ENCODE data around the gene COMMD10. TPM values are rescaled to one million over a fixed set of nuclear protein-coding genes. Genes with fewer than 3 reads are reported as not detected.

The COMMD10 gene
- total and polyA plus RNA-seq, 2 of the 4 experiments (the other 2 are of a cell fraction), result 12.8 to 20.4 TPM

DNA sequence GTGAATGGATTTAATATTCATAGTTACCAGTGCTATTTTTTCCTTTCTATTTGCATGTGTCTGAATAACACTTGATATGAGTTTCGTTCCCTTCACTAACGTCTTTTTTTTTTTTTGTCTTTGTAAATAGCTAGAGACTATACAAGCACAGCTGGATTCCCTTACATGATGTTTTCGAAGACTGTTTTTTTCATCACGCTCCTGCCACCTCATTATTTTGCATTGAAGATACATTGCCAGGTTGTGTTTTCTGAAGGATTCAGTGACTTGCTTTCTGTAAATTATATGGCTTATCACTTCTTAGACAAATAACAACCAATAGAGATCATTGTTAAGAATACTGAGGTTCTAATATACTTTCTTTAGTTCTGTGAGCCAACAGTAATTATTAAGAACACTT, 207.5 kb downstream of the COMMD10 start:
- WGBS, 2 experiments (ENCODE audit: extremely low coverage in 2 of 2, insufficient read length in 1 of 2), result no CpG with 5 or more reads among the region's 4 CpGs
- Histone ChIP-seq H2BK120ac (ENCODE audit: low read depth, low read length) (no peak overlapping the region), H2BK20ac (ENCODE audit: low read depth, low read length) (no peak overlapping the region), H3K4me3 (ENCODE audit: insufficient read depth, low read depth, low read length) (no peak overlapping the region), H4K5ac (ENCODE audit: low read depth, low read length) (no peak overlapping the region), H4K91ac (ENCODE audit: insufficient read depth, low read depth, low read length) (no peak overlapping the region), H3K27me3 (ENCODE audit: control insufficient read depth, insufficient read depth, low read length) (no peaks in the 10 kb centered on the region), H2AK9ac (replicated peaks; ENCODE audit: low read depth, low read length, poor library complexity) (no peak overlapping the region), H4K20me1 (ENCODE audit: insufficient read depth, low read length) (no peaks in the 10 kb centered on the region), H2BK15ac (ENCODE audit: low read depth, low read length) (no peak overlapping the region), H3K79me1 (ENCODE audit: low read depth in 1 of 2, low read length in 2 of 2) (no peaks in the 10 kb centered on the region), H4K8ac (ENCODE audit: low read depth in 2 of 2, low read length in 2 of 2) (no peak overlapping the region), H3K9ac (ENCODE audit: low read depth, low read length) (no peak overlapping the region), H3K9me3 (ENCODE audit: control insufficient read depth, insufficient read depth, low read length) (no peaks in the 10 kb centered on the region), H2AFZ (replicated peaks; ENCODE audit: low read length, poor library complexity) (no peak overlapping the region), H3K4ac (ENCODE audit: low read depth, low read length) (no peak overlapping the region), H3K9me1 (ENCODE audit: insufficient read depth, low read length) (no peaks in the 10 kb centered on the region), H2BK5ac (ENCODE audit: low read depth, low read length, poor library complexity, severe bottlenecking) (no peak overlapping the region), H3K4me2 (ENCODE audit: low read depth, low read length) (no peak overlapping the region), H3K4me1 (ENCODE audit: control insufficient read depth, insufficient read depth, low read length) (no peaks in the 10 kb centered on the region; the same call in 1 of the 2 replicates), H2AK5ac (ENCODE audit: low read depth, low read length) (no peak overlapping the region), H3K56ac (ENCODE audit: extremely low read depth, insufficient read depth, low read length) (no peak overlapping the region), H3K27ac (ENCODE audit: insufficient read depth, low read length) (no peak overlapping the region), H3K23ac (ENCODE audit: low read depth, low read length) (no peak overlapping the region), H3K36me3 (ENCODE audit: control insufficient read depth, insufficient read depth, low read length) (no peaks in the 10 kb centered on the region), H3K18ac (ENCODE audit: low read depth, low read length) (no peak overlapping the region), H3K14ac (replicated peaks; ENCODE audit: low read depth, low read length) (no peak overlapping the region)
- dilution Hi-C loops (cut with HindIII; ENCODE audit: low sequenced_read_pairs, unreplicated experiment), result no loop called here
- intact Hi-C loops (cut with micrococcal nuclease), result no loop called here
- ATAC-seq (ENCODE audit: low read depth) (no peak), DNase-seq (no peak)
- TF ChIP-seq, protein P1, sequence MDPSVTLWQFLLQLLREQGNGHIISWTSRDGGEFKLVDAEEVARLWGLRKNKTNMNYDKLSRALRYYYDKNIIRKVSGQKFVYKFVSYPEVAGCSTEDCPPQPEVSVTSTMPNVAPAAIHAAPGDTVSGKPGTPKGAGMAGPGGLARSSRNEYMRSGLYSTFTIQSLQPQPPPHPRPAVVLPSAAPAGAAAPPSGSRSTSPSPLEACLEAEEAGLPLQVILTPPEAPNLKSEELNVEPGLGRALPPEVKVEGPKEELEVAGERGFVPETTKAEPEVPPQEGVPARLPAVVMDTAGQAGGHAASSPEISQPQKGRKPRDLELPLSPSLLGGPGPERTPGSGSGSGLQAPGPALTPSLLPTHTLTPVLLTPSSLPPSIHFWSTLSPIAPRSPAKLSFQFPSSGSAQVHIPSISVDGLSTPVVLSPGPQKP (IDR thresholded peaks at IDR 0.05; ENCODE audit: borderline replicate concordance, low read depth, low read length), result no peak
- no peak for TF ChIP-seq RAD21 (IDR thresholded peaks at IDR 0.05; ENCODE audit: low read length)
- TF ChIP-seq NFE2L2 (IDR thresholded peaks at IDR 0.05; ENCODE audit: low read depth, low read length), result no peak
- no peak for TF ChIP-seq RCOR1 (IDR thresholded peaks at IDR 0.05; ENCODE audit: insufficient replicate concordance, low read length)
- no peak for TF ChIP-seq SMC3 (IDR thresholded peaks at IDR 0.05; ENCODE audit: low read depth, low read length)
- in situ Hi-C loops (cut with MboI; ENCODE audit: low sequenced_read_pairs), result no loop called here
- BruUV-seq (replicated peaks), result no TSS peak
- ChIA-PET CTCF (interaction anchor here (0.7 kb wide), 1 partner anchor 19 kb away, joined by 3 read pairs; no protein-coding TSS in a partner anchor), POLR2A (ENCODE audit: unreplicated experiment) (no interaction called here)

Data from IMR-90 (cell line).